GM21825 (cell line): Measurements from ENCODE around the gene ACAD8.
"Not testable (repeated sequence)": the region's sequence is repeated elsewhere in the genome, so short reads cannot be mapped to it uniquely, and the experiment has no call there.

ENCODE experiments used
- ATAC-seq: cut with Tn5 transposase; IDR thresholded peaks from one replicate; pipeline ENCODE4 v1.9.1; 2021; ENCODE audit warnings: mild to moderate bottlenecking, moderate library complexity; ENCODE audit not compliant: unreplicated experiment

Gene ACAD8

DNA sequence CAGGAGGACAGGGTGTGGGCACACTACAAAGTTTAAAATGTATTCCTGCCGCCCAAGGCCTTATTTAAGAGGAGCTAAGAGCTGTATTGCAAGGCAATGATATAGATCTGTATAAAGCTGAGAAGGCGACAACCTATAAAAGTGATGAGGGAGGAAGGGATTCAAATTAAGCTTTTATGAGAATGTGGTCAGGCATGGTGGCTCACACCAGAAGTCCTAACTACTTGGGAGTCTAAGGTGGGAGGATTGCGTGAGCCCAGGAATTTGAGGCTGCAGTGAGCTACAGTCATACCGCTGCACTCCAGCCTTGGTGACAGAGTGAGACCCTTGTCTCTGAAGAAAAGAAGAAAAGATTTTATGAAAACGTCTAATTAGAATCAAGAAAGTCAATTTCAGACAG is 13.1 kb downstream of the ACAD8 start:
- no peak for ATAC-seq

- ATAC-seq, result no peak
These were observed 13.5 kb downstream of the ACAD8 start for GRCh38 chr11:134266841-134267251.

- no peak for ATAC-seq
These were observed 14.1 kb downstream of the ACAD8 start for GRCh38 chr11:134267461-134267860.

GRCh38 chr11:134267966-134268365 is 14.6 kb downstream of the ACAD8 start:
- ATAC-seq, result no peak

GRCh38 chr11:134270250-134270714 is 16.9 kb downstream of the ACAD8 start:
- no peak for ATAC-seq

DNA sequence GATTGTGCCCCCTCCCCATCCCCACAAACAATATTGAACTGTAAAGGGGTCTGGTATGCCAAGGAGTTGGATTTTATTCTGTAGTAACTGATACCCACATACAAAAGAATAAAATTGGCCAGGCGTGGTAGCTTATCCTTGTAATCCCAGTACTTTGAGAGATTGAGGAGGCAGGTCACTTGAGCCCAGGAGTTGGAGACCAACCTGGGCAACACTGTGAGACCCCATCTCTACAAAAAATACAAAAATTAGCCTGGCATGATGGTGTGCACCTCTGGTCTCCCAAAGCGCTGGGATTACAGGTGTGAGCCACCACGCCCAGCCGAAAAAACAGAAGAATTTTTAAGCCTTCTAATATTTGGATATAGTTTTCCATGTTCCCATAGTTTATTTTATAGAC is 18.6 kb downstream of the ACAD8 start:
- no peak for ATAC-seq

- ATAC-seq, result no peak
These were observed 19.3 kb downstream of the ACAD8 start for GRCh38 chr11:134272381-134273316.

- ATAC-seq, result no peak
These were observed 19.9 kb downstream of the ACAD8 start for GRCh38 chr11:134273317-134273712.

GRCh38 chr11:134275188-134275533 is 21.8 kb downstream of the ACAD8 start:
- ATAC-seq, result no peak

GRCh38 chr11:134275534-134276395 is 22.4 kb downstream of the ACAD8 start, which contains the start of gene GLB1L3:
Gene GLB1L3 (plus strand): TSS chr11:134276379. CDS start chr11:134276741, 362 bp downstream.
- ATAC-seq, result no peak

- no peak for ATAC-seq
These were observed 23.2 kb downstream of the ACAD8 start for GRCh38 chr11:134276396-134277182.

GRCh38 chr11:134277183-134278001 is 24.0 kb downstream of the ACAD8 start:
- no peak for ATAC-seq

- ATAC-seq, result no peak
These were observed 25.0 kb downstream of the ACAD8 start for GRCh38 chr11:134278356-134278755.

GRCh38 chr11:134281635-134282034 is 28.3 kb downstream of the ACAD8 start:
- not testable (repeated sequence) for ATAC-seq

DNA sequence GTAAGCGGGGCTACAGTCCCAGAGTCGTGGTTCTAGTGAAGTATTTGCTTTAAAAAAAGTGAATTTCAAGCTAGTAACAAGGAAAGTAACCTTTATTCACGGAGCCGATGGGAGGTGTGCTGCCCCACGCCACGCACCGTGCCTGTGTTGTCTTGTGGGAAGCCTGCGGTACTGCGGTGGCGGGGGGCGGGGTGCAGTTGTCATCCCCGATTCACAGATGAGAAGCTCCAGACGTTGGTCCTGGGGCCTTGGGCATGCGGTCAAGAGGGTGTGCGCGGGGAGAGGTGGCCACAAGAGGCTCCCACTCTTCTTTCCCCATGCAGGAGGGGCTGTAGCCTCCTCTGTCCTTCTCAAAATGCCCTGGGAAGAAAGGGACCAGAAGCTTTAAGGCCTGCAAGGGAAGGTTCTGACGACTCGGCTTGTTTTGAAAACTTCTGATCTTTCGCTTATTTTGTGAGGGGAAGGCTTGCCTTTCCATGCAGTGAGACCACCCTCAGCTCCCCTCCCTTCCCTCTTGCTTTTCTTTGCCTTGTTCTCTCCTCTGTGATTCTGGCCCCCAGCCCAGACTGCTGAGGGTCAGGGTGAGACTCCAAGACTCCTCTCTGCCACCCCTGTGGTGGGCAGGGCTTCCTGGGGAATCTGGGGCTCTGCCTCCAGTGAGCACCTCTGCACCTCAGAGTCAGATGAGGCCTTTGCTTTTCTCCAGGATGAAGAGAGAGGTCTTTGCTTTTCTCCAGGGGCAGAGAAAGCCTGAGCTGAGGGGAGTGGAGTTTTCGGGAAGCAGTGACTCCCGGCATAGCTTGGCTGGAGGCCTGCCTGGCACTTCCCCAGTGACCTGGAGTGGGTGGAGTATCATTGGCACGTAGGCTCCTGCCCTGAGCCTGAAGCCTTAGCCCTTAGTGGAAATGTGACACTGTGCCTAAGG is 29.0 kb downstream of the ACAD8 start:
- ATAC-seq, result no peak

- no peak for ATAC-seq
These were observed 30.3 kb downstream of the ACAD8 start for GRCh38 chr11:134283461-134284230.

- not testable (repeated sequence) for ATAC-seq
These were observed 31.0 kb downstream of the ACAD8 start for GRCh38 chr11:134284349-134284748.

- ATAC-seq, result no peak
These were observed 34.2 kb downstream of the ACAD8 start for GRCh38 chr11:134287561-134287960.
